Measurements from ENCODE around the gene CEP112. TPM values are rescaled to one million over a fixed set of nuclear protein-coding genes. Genes with fewer than 3 reads are reported as not detected.

Gene CEP112
- total and polyA plus RNA-seq, 2 of the 13 experiments (the other 11 are each of a cell fraction or from before 2014, with no cell fraction given): 1.2 to 3.4 TPM

DNA sequence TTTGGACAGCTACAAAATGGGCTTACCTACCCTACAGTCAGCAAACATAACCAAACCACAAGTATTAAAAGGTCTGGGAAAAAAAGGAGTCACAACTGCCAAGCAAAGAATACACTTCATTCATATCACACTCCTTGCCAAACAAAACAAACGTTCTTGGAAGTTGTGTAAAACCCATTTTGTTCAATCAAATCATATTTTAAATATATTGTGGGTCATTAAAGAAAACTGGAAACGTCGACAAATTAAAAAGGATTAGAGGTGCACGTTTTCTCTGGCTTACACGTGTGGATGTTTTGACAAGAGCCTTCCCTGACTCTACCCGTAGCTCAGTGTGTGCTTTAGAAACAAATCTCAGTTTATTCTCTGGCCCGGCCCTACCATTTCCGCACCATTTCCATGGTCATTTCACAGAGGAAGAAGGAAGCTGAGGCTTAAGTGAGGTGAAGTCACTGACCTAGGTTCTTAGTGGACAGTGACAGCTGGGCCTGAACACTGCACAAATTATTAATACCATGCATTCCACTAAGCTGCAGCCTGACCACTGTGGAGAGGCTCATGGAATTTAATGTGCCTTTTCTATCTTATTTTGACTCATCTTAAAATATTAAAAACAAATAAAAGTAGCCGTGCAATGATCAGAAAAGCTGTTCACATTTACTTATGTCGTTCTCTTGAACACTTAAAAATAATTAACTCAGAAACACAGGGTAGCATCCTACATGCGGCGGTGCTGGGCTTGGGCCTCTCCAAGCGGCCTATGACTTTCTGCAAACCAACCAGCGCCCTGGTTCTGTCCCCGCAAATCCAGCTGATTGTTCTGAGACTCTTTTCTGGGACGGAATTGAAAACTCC lies 968 bp downstream of the CEP112 start (continued):
- TF ChIP-seq, protein P1, sequence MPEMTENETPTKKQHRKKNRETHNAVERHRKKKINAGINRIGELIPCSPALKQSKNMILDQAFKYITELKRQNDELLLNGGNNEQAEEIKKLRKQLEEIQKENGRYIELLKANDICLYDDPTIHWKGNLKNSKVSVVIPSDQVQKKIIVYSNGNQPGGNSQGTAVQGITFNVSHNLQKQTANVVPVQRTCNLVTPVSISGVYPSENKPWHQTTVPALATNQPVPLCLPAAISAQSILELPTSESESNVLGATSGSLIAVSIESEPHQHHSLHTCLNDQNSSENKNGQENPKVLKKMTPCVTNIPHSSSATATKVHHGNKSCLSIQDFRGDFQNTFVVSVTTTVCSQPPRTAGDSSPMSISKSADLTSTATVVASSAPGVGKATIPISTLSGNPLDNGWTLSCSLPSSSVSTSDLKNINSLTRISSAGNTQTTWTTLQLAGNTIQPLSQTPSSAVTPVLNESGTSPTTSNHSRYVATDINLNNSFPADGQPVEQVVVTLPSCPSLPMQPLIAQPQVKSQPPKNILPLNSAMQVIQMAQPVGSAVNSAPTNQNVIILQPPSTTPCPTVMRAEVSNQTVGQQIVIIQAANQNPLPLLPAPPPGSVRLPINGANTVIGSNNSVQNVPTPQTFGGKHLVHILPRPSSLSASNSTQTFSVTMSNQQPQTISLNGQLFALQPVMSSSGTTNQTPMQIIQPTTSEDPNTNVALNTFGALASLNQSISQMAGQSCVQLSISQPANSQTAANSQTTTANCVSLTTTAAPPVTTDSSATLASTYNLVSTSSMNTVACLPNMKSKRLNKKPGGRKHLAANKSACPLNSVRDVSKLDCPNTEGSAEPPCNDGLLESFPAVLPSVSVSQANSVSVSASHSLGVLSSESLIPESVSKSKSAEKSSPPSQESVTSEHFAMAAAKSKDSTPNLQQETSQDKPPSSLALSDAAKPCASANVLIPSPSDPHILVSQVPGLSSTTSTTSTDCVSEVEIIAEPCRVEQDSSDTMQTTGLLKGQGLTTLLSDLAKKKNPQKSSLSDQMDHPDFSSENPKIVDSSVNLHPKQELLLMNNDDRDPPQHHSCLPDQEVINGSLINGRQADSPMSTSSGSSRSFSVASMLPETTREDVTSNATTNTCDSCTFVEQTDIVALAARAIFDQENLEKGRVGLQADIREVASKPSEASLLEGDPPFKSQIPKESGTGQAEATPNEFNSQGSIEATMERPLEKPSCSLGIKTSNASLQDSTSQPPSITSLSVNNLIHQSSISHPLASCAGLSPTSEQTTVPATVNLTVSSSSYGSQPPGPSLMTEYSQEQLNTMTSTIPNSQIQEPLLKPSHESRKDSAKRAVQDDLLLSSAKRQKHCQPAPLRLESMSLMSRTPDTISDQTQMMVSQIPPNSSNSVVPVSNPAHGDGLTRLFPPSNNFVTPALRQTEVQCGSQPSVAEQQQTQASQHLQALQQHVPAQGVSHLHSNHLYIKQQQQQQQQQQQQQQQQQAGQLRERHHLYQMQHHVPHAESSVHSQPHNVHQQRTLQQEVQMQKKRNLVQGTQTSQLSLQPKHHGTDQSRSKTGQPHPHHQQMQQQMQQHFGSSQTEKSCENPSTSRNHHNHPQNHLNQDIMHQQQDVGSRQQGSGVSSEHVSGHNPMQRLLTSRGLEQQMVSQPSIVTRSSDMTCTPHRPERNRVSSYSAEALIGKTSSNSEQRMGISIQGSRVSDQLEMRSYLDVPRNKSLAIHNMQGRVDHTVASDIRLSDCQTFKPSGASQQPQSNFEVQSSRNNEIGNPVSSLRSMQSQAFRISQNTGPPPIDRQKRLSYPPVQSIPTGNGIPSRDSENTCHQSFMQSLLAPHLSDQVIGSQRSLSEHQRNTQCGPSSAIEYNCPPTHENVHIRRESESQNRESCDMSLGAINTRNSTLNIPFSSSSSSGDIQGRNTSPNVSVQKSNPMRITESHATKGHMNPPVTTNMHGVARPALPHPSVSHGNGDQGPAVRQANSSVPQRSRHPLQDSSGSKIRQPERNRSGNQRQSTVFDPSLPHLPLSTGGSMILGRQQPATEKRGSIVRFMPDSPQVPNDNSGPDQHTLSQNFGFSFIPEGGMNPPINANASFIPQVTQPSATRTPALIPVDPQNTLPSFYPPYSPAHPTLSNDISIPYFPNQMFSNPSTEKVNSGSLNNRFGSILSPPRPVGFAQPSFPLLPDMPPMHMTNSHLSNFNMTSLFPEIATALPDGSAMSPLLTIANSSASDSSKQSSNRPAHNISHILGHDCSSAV (CRISPR knock-in tag; IDR thresholded peaks at IDR 0.05; ENCODE audit: borderline replicate concordance): no peak
- TF ChIP-seq, protein P2, sequence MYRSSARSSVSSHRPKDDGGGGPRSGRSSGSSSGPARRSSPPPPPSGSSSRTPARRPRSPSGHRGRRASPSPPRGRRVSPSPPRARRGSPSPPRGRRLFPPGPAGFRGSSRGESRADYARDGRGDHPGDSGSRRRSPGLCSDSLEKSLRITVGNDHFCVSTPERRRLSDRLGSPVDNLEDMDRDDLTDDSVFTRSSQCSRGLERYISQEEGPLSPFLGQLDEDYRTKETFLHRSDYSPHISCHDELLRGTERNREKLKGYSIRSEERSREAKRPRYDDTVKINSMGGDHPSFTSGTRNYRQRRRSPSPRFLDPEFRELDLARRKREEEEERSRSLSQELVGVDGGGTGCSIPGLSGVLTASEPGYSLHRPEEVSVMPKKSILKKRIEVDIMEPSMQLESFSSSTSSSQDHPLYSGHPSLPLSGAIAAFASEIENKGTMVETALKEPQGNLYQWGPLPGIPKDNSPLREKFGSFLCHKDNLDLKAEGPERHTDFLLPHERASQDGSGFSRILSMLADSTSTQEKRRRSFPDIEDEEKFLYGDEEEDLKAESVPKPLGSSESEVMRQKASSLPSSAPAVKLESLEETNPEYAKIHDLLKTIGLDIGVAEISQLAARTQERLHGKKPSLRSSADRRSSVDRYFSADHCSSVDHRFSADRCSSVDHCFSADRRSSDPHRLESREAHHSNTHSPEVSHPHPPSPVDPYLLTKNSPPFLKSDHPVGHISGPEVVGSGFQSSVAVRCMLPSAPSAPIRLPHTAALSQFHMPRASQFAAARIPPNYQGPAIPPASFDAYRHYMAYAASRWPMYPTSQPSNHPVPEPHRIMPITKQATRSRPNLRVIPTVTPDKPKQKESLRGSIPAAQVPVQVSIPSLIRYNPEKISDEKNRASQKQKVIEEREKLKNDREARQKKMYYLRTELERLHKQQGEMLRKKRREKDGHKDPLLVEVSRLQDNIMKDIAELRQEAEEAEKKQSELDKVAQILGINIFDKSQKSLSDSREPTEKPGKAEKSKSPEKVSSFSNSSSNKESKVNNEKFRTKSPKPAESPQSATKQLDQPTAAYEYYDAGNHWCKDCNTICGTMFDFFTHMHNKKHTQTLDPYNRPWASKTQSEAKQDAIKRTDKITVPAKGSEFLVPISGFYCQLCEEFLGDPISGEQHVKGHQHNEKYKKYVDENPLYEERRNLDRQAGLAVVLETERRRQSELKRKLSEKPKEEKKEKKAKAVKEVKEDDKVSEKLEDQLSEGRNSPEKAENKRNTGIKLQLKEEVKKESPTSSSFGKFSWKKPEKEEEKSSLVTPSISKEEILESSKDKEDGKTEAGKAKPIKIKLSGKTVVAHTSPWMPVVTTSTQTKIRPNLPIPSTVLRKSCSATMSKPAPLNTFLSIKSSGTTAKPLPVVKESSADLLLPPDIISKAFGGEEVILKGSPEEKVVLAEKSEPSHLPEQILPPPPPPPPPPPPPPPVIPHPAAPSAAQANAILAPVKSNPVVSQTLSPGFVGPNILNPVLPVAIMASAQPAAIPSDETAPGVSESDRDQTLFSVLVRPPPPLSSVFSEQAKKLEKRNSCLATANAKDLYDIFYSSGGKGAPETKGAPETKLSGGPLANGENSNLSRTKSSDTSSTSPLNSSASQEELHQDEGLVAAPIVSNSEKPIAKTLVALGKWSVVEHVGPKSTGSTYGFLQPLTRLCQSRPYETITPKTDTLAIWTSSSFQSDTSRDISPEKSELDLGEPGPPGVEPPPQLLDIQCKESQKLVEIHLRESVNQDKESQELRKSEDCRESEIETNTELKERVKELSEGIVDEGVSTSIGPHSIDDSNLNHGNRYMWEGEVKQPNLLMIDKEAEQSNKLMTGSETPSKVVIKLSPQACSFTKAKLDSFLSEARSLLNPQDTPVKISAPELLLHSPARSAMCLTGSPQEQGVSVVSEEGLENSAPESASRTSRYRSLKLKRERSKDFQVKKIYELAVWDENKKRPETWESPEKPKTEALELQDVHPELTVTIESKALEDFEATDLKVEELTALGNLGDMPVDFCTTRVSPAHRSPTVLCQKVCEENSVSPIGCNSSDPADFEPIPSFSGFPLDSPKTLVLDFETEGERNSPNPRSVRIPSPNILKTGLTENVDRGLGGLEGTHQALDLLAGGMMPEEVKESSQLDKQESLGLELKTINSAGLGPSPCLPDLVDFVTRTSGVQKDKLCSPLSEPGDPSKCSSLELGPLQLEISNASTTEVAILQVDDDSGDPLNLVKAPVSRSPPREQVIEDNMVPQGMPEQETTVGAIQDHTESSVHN (CRISPR knock-in tag; IDR thresholded peaks at IDR 0.05): no peak
- TF ChIP-seq, protein P3, sequence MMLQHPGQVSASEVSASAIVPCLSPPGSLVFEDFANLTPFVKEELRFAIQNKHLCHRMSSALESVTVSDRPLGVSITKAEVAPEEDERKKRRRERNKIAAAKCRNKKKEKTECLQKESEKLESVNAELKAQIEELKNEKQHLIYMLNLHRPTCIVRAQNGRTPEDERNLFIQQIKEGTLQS (CRISPR knock-in tag; IDR thresholded peaks at IDR 0.05): no peak
- no peak for TF ChIP-seq ATAD3A (CRISPR knock-in tag; IDR thresholded peaks at IDR 0.05)
- TF ChIP-seq, protein P4, sequence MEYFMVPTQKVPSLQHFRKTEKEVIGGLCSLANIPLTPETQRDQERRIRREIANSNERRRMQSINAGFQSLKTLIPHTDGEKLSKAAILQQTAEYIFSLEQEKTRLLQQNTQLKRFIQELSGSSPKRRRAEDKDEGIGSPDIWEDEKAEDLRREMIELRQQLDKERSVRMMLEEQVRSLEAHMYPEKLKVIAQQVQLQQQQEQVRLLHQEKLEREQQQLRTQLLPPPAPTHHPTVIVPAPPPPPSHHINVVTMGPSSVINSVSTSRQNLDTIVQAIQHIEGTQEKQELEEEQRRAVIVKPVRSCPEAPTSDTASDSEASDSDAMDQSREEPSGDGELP (IDR thresholded peaks at IDR 0.05; ENCODE audit: borderline replicate concordance, low read depth): peak; percentile 48; the same call in 1 of the 2 replicates
- no peak for TF ChIP-seq PHF8 (CRISPR knock-in tag; IDR thresholded peaks at IDR 0.05)
- TF ChIP-seq SOX5 (CRISPR knock-in tag; IDR thresholded peaks at IDR 0.05; ENCODE audit: borderline replicate concordance): no peak
- TF ChIP-seq ZNF138 (CRISPR knock-in tag; IDR thresholded peaks at IDR 0.05; ENCODE audit: low read depth): 0 out of 2 replicates have a peak, but pooled peaks have one; percentile 37
- no peak for TF ChIP-seq MXD4 (CRISPR knock-in tag; IDR thresholded peaks at IDR 0.05)

All from HepG2 (cell line).